Rectal smooth muscle tissue (tissue), 1 donor: ENCODE data around the gene RUNX2.

Experiments used
- H3K27ac ChIP-seq: one replicate; pipeline ENCODE4 v1.7.0; 2013; ENCODE audit warnings: low read depth, low read length, inconsistent platforms
- H3K27me3 ChIP-seq: one replicate; pipeline ENCODE4 v1.7.0; 2013; ENCODE audit warnings: low read length; ENCODE audit not compliant: control insufficient read depth, insufficient read depth
- H3K36me3 ChIP-seq: one replicate; pipeline ENCODE4 v1.7.0; 2013; ENCODE audit warnings: low read length; ENCODE audit not compliant: control insufficient read depth, insufficient read depth
- H3K4me1 ChIP-seq: one replicate; pipeline ENCODE4 v1.7.0; 2013; ENCODE audit warnings: low read length; ENCODE audit not compliant: control insufficient read depth, insufficient read depth
- H3K4me3 ChIP-seq: one replicate; pipeline ENCODE4 v1.7.0; 2013; ENCODE audit warnings: low read length
- H3K9ac ChIP-seq: one replicate; pipeline ENCODE4 v1.7.0; 2013; ENCODE audit warnings: low read length

Gene RUNX2

GRCh38 chr6:45538641-45539547 lies 210.8 kb downstream of the RUNX2 start:
- no peak overlapping the region for H3K4me3 ChIP-seq
- H3K9ac ChIP-seq: no peak overlapping the region
- H3K4me1 ChIP-seq: no peaks in the 10 kb centered on the region
- no peak overlapping the region for H3K27ac ChIP-seq
- H3K36me3 ChIP-seq: no peaks in the 10 kb centered on the region
- H3K27me3 ChIP-seq: no peaks in the 10 kb centered on the region

DNA sequence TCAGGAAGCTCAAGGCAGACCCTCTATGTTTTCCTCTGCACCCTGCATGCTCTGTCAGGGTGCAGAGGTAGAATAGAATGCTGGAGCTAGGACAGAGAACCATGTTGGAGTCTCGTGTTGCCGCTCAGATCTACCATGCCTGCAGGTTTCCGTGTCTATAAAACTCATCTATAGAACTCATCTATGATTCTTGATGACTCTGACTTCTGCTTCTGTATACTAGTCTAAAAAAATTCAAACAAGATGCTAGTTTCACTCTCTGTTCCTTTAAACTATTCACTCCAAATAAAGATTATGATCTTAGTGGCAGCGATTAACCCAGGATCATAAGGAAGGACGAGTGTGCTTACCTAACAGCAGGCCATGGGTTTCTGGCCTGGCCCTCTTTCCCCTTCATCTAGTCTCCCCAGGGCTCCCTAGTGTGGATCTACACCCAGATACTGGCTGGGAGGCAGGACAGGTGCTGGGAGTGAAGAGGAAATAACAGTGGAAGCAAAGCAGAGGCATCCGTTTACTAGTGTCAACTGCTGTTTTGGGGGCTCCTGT lies 212.3 kb downstream of the RUNX2 start:
- Histone ChIP-seq H3K36me3 (no peaks in the 10 kb centered on the region), H3K4me1 (no peaks in the 10 kb centered on the region), H3K9ac (no peak overlapping the region), H3K27ac (no peak overlapping the region), H3K27me3 (no peaks in the 10 kb centered on the region), H3K4me3 (no peak overlapping the region)

DNA sequence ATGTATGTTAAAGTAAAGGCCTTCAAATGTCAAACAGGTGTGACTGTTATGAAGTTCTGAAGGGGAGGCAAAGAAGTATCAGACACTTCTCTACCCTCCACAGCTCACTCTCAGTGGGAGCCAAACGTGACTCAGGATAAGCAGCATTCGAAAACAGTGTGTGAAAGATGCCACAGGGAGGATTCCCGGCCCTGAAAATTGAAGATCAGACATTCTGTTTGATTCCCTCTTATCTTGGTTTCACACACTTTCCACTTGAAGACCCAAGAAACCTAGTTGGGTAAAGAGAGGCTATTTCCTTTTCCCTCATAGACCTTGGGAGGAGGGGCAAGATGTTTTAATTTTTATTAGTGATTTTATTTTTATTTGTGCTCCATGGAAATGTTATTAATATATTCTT lies 213.8 kb downstream of the RUNX2 start:
- H3K36me3 ChIP-seq: no peaks in the 10 kb centered on the region
- no peak overlapping the region for H3K4me3 ChIP-seq
- no peak overlapping the region for H3K9ac ChIP-seq
- H3K27ac ChIP-seq: no peak overlapping the region
- no peaks in the 10 kb centered on the region for H3K4me1 ChIP-seq
- H3K27me3 ChIP-seq: no peaks in the 10 kb centered on the region

GRCh38 chr6:45543298-45544235 lies 215.4 kb downstream of the RUNX2 start:
- H3K4me1 ChIP-seq: no peaks in the 10 kb centered on the region
- no peak overlapping the region for H3K27ac ChIP-seq
- no peaks in the 10 kb centered on the region for H3K27me3 ChIP-seq
- H3K9ac ChIP-seq: no peak overlapping the region
- no peak overlapping the region for H3K4me3 ChIP-seq
- H3K36me3 ChIP-seq: no peaks in the 10 kb centered on the region

DNA sequence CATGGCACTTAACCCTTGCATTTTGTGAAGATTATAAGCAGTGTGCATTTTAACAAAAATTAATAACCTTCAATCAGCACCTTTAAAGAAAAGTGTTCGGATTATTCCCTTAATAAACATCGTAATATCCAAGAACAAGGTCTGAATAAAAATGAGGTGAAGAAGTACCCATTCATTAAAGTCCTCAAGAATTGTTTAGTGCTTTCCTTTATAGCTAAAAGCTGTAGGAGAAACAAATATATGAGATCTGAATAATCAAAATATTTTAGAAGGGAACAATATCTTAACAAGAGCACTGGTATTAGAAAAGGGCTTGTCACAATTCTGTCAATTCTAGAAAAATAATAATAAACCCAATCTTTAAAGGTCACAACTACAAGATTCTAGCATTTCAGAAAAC lies 217.3 kb downstream of the RUNX2 start:
- no peaks in the 10 kb centered on the region for H3K27me3 ChIP-seq
- no peak overlapping the region for H3K9ac ChIP-seq
- no peaks in the 10 kb centered on the region for H3K36me3 ChIP-seq
- no peak overlapping the region for H3K4me3 ChIP-seq
- H3K27ac ChIP-seq: no peak overlapping the region
- no peaks in the 10 kb centered on the region for H3K4me1 ChIP-seq

GRCh38 chr6:45548657-45549515 lies 220.8 kb downstream of the RUNX2 start:
- Histone ChIP-seq H3K27me3 (no peaks in the 10 kb centered on the region), H3K4me3 (no peak overlapping the region), H3K9ac (no peak overlapping the region), H3K4me1 (no peaks in the 10 kb centered on the region), H3K36me3 (no peaks in the 10 kb centered on the region), H3K27ac (no peak overlapping the region)

DNA sequence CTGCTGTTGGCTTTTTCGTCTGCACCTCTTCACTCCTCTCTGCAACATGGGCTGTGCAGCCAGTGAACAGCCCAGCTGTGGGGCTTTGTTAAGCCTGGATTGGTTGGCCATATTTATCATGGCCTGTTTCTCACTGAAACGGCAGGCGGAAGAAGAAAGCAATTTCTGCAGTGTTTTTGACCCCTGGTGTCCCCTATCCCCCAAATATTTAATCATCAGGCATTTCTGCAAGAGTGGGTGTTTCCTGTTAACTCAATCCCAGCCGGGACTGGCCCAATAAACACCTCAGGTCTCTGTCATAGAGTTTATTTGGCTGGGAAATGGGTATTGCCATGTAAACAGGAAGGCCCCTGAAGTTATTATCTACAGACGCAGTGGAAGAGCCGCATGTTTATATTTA lies 224.4 kb downstream of the RUNX2 start:
- Histone ChIP-seq H3K27ac (no peak overlapping the region), H3K36me3 (no peaks in the 10 kb centered on the region), H3K4me1 (no peaks in the 10 kb centered on the region), H3K4me3 (no peak overlapping the region), H3K27me3 (no peaks in the 10 kb centered on the region), H3K9ac (no peak overlapping the region)

- H3K9ac ChIP-seq: no peak overlapping the region
- H3K36me3 ChIP-seq: no peaks in the 10 kb centered on the region
- H3K27ac ChIP-seq: no peak overlapping the region
- no peaks in the 10 kb centered on the region for H3K4me1 ChIP-seq
- H3K4me3 ChIP-seq: no peak overlapping the region
- H3K27me3 ChIP-seq: no peaks in the 10 kb centered on the region
Measured at GRCh38 chr6:45553730-45554344, 225.7 kb downstream of the RUNX2 start.

GRCh38 chr6:45554591-45554990 lies 226.5 kb downstream of the RUNX2 start:
- H3K4me1 ChIP-seq: no peaks in the 10 kb centered on the region
- H3K27ac ChIP-seq: no peak overlapping the region
- no peak overlapping the region for H3K4me3 ChIP-seq
- no peaks in the 10 kb centered on the region for H3K27me3 ChIP-seq
- no peak overlapping the region for H3K9ac ChIP-seq
- H3K36me3 ChIP-seq: no peaks in the 10 kb centered on the region

- H3K36me3 ChIP-seq: no peaks in the 10 kb centered on the region
- H3K4me1 ChIP-seq: no peaks in the 10 kb centered on the region
- no peaks in the 10 kb centered on the region for H3K27me3 ChIP-seq
- H3K27ac ChIP-seq: peak overlapping the region; percentile 45
- no peak overlapping the region for H3K9ac ChIP-seq
- H3K4me3 ChIP-seq: no peak overlapping the region
Measured at GRCh38 chr6:45555981-45556771, 228.0 kb downstream of the RUNX2 start.

GRCh38 chr6:45556828-45557227 lies 228.7 kb downstream of the RUNX2 start:
- Histone ChIP-seq H3K27ac (peak overlapping the region; percentile 45), H3K4me1 (no peaks in the 10 kb centered on the region), H3K4me3 (no peak overlapping the region), H3K9ac (no peak overlapping the region), H3K36me3 (no peaks in the 10 kb centered on the region), H3K27me3 (no peaks in the 10 kb centered on the region)
